Left renal cortex interstitium (tissue), 4 donors: ENCODE data around the gene ARID4B. TPM values are rescaled to one million over a fixed set of nuclear protein-coding genes. Genes with fewer than 3 reads are reported as not detected.
"Not testable (repeated sequence)": the region's sequence is repeated elsewhere in the genome, so short reads cannot be mapped to it uniquely, and the experiment has no call there.

Source experiments
- DNase-seq, 4 donors: peaks; one replicate each; pipeline ENCODE4 v3.0.0-alpha.2; 2013; ENCODE audit warnings: low read depth in 4 of 4, low spot score in 2 of 4, missing footprints in 1 of 4
- polyA plus RNA-seq, 4 donors: library from polyadenylated mRNA; unstranded; fragments of 120-200 nt; gene quantifications; one replicate each; pipeline ENCODE4 v1.2.1, GENCODE V29; 2013; ENCODE audit not compliant: insufficient read length in 4 of 4

Gene ARID4B
- polyA plus RNA-seq, 4 donors: 44.0 to 59.6 (median 49.4) TPM

- no peak for DNase-seq
Observed at GRCh38 chr1:235330918-235331285, 2.9 kb upstream of the ARID4B start.

GRCh38 chr1:235329139-235329902 is 1.3 kb upstream of the ARID4B start:
- peak; percentile 18 to 64 (median 29) for DNase-seq

- DNase-seq: peak; percentile 99 to 100 (median 99)
Observed at GRCh38 chr1:235328271-235329138, 526 bp upstream of the ARID4B start, which contains the start of gene GGPS1. Gene GGPS1 (plus strand): TSS chr1:235328570. CDS start chr1:235335265, 6,695 bp downstream.

GRCh38 chr1:235326719-235327558 is 1.0 kb downstream of the ARID4B start:
- DNase-seq: peak; percentile 22 to 38 (median 32)

- DNase-seq: no peak
Observed at GRCh38 chr1:235325854-235326253, 2.1 kb downstream of the ARID4B start.

GRCh38 chr1:235325139-235325538 is 2.8 kb downstream of the ARID4B start:
- DNase-seq: no peak

GRCh38 chr1:235324296-235324695 is 3.7 kb downstream of the ARID4B start:
- DNase-seq: no peak

- DNase-seq: no peak
Observed at GRCh38 chr1:235320521-235321179, 7.3 kb downstream of the ARID4B start.

- DNase-seq: no peak
Observed at GRCh38 chr1:235319255-235319654, 8.7 kb downstream of the ARID4B start.

GRCh38 chr1:235317168-235317567 is 10.8 kb downstream of the ARID4B start:
- no peak for DNase-seq

GRCh38 chr1:235315735-235316134 is 12.2 kb downstream of the ARID4B start:
- no peak for DNase-seq

- DNase-seq: no peak
Observed at GRCh38 chr1:235315173-235315572, 12.8 kb downstream of the ARID4B start.

- no peak for DNase-seq
Observed at GRCh38 chr1:235313931-235314678, 13.9 kb downstream of the ARID4B start.

- no peak for DNase-seq
Observed at GRCh38 chr1:235313262-235313661, 14.7 kb downstream of the ARID4B start.

GRCh38 chr1:235309206-235309605 is 18.8 kb downstream of the ARID4B start:
- DNase-seq: not testable (repeated sequence)

- DNase-seq: no peak
Observed at GRCh38 chr1:235307158-235308124, 20.5 kb downstream of the ARID4B start.

- no peak for DNase-seq
Observed at GRCh38 chr1:235304549-235305451, 23.2 kb downstream of the ARID4B start.
